Measurements from ENCODE around the gene STARD10. TPM values are rescaled to one million over a fixed set of nuclear protein-coding genes. Genes with fewer than 3 reads are reported as not detected.
A peak's percentile ranks its signal among the peaks of the same experiment; 100 is the strongest.

STARD10 gene
- total RNA-seq, 1 donor from 2014 or later = 126 TPM

DNA sequence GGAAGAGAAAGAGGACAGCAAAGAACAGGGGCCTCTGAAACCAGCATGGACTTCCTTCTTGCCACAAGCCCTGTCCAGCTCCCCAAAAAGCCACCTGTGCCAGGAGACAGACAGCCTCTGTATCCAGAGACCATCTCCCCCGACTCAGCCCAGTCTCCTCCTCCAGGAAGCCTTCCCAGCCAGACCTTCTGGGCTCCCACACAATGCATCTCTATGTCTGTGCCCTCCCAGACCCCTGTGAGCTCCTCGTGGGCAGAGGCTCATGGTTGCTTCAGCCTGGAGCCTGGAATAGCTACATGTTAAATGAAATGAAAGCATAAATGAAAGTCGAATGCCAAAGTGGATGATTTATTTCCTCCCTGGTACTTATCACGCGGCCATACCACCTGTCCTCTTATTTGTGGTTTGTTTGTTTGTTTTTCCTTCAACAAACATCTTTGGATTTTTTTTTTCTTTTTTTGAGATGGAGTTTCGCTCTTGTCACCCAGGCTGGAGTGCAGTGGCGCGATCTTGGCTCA lies 34.3 kb downstream of the STARD10 start:
- peaks cover 5% of the 10 kb centered on the region for H3K4me1 ChIP-seq
- no peak for DNase-seq
- H3K36me3 ChIP-seq = peaks cover 29% of the 10 kb centered on the region
- H3K9me3 ChIP-seq = no peaks in the 10 kb centered on the region
- intact Hi-C loops (cut with DNase I) = no loop called here
- ATAC-seq = no peak
- no peak overlapping the region for H3K27ac ChIP-seq
- no peaks in the 10 kb centered on the region for H3K27me3 ChIP-seq (ENCODE audit: low read depth)
- TF ChIP-seq, protein P1, sequence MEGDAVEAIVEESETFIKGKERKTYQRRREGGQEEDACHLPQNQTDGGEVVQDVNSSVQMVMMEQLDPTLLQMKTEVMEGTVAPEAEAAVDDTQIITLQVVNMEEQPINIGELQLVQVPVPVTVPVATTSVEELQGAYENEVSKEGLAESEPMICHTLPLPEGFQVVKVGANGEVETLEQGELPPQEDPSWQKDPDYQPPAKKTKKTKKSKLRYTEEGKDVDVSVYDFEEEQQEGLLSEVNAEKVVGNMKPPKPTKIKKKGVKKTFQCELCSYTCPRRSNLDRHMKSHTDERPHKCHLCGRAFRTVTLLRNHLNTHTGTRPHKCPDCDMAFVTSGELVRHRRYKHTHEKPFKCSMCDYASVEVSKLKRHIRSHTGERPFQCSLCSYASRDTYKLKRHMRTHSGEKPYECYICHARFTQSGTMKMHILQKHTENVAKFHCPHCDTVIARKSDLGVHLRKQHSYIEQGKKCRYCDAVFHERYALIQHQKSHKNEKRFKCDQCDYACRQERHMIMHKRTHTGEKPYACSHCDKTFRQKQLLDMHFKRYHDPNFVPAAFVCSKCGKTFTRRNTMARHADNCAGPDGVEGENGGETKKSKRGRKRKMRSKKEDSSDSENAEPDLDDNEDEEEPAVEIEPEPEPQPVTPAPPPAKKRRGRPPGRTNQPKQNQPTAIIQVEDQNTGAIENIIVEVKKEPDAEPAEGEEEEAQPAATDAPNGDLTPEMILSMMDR (IDR thresholded peaks at IDR 0.05) = no peak
- H3K4me3 ChIP-seq = no peak overlapping the region

DNA sequence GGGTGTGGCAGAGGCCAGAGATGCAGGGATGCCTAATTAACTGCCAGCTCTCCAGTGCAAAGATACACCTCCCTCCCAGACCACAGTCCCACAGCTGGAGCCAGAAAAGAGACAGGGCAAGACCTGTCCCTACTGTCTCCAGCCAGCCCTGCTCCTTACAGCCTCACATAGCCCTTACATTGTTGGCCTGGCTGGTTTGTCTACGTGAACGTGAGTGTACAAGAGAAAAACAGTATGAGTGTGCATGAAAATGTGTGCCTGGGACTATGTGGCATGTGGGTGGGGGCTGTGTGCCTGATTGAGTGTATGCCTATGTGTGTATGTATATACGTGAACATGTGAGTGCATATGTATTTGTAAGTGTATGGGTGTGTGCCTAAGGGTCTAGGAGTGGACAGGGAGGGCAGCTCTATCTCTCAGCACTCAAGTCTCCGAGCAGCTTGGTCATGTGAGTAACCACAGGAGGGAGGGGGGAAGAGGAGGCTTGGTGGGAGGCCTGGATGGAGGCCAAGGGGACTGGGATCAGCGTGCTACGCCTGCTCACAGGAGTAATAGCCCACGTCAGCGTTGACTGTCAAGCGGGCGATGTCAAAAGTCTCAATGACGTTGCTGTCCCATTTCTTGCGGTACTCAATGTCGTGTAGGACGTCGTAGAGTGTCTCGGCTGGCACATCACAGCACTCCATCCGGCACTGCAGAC lies 35.0 kb downstream of the STARD10 start:
- TF ChIP-seq, protein P1 (IDR thresholded peaks at IDR 0.05) = no peak
- H3K9me3 ChIP-seq = no peaks in the 10 kb centered on the region
- peaks cover 30% of the 10 kb centered on the region for H3K36me3 ChIP-seq
- no peak overlapping the region for H3K27ac ChIP-seq
- intact Hi-C loops (cut with DNase I) = no loop called here
- no peaks in the 10 kb centered on the region for H3K4me1 ChIP-seq
- no peaks in the 10 kb centered on the region for H3K27me3 ChIP-seq (ENCODE audit: low read depth)
- no peak overlapping the region for H3K4me3 ChIP-seq
- no peak for DNase-seq
- peak; percentile 24 to 46 for ATAC-seq

DNA sequence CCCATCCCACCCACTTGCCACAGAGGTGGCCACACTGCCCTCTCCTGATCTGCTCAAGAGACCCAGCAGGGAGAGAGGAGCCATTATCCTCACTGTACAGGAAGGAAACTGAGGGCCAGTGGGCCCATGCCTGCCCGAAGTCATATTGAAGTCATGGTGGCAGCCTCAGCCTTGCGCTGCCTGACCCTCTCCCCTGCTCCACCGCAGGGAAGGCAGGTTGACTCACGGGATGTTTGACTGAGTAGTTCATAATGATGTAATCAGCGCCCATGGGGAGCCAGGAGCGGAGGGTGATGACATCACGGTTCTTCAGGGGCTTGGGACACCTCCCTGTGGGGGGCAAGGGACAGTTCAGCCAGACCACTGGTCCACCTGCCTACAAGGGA lies 35.5 kb downstream of the STARD10 start:
- Histone ChIP-seq H3K27ac (no peak overlapping the region), H3K9me3 (no peaks in the 10 kb centered on the region), H3K4me3 (no peak overlapping the region), H3K27me3 (ENCODE audit: low read depth) (no peaks in the 10 kb centered on the region), H3K36me3 (peaks cover 30% of the 10 kb centered on the region), H3K4me1 (peaks cover 3% of the 10 kb centered on the region)
- TF ChIP-seq, protein P1 (IDR thresholded peaks at IDR 0.05) = no peak
- no peak for DNase-seq
- ATAC-seq = no peak
- intact Hi-C loops (cut with DNase I) = no loop called here

DNA sequence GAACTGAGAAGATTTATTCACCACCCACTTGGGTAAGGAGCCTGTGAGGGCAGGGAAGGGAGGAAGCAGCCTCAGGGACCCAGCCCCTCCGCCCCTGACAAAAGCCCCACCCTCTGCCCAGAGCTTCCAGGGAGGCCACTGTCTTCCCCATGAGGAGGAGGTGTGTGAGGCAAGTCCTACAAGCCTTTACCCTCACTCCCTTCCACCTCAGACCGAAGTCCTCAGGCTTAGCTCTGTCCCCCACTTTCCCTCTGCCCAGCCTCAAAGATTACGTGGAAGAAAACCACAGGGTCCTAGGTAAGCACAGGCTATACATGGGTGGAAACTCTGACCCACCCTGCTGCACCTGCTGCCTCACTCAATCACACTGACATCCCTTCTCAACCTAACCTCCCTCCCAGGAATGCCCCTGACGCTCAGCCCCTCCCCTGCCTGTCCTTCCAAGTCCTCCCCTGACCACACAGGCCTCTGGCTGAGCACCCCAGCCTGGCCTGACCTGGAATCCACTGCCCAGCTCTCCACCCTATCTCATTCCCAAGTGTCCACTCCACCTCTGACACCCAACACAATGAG lies 38.0 kb downstream of the STARD10 start:
- peaks cover 30% of the 10 kb centered on the region for H3K36me3 ChIP-seq
- intact Hi-C loops (cut with DNase I) = no loop called here

DNA sequence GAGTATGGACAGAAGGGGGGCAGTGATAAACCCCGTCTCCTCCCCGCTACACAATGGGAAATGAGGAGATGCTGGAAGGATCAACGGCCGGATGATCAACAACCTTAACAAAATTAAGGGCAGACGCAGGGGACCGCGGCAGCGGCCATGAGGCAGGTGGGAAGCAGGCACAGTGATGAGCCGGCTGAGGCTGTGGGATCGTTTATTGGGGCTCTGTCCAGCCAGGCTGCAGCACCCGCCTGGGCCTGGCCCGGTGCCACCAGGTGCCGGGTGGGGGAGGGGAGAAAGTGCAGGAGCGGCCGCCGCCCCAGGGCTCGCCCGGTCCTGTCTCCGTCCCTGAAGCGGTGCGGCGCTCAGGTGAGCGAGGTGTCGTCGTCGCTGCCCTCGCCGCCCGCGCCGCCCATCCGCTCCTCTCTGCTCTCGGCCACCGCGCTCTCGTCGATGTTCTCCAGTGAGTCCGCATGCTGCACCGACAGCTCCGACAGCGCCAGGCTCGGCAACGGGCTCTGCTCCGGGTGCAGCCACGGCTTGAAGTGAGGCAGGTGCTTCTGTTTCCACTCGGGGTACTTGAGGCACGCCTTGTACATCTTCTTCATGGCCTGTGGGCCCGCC lies 39.2 kb downstream of the STARD10 start:
- TF ChIP-seq, protein P1 (IDR thresholded peaks at IDR 0.05) = no peak
- intact Hi-C loops (cut with DNase I) = no loop called here
- Histone ChIP-seq H3K27me3 (ENCODE audit: low read depth) (no peaks in the 10 kb centered on the region), H3K4me1 (peaks cover 29% of the 10 kb centered on the region), H3K4me3 (no peak overlapping the region), H3K36me3 (peaks cover 30% of the 10 kb centered on the region), H3K9me3 (no peaks in the 10 kb centered on the region), H3K27ac (no peak overlapping the region)
- no peak for ATAC-seq
- no peak for DNase-seq

More for the DNA sequence above, 38.0 kb downstream of the STARD10 start:
- Histone ChIP-seq H3K27ac (no peak overlapping the region), H3K4me1 (peaks cover 19% of the 10 kb centered on the region), H3K9me3 (no peaks in the 10 kb centered on the region), H3K27me3 (ENCODE audit: low read depth) (no peaks in the 10 kb centered on the region), H3K4me3 (no peak overlapping the region)
- TF ChIP-seq, protein P1 (IDR thresholded peaks at IDR 0.05) = no peak
- DNase-seq = no peak
- ATAC-seq = no peak

Measured in lower lobe of right lung (tissue), 2 donors.